Hepatocyte (in vitro differentiated cells): ENCODE results near the gene TMEM156. TPM values are rescaled to one million over a fixed set of nuclear protein-coding genes. Genes with fewer than 3 reads are reported as not detected.

Source experiments
- DNase-seq: peaks from one replicate; pipeline ENCODE4 v3.0.0-alpha.2; 2016; ENCODE audit warnings: low spot score
- H2AFZ ChIP-seq: fragments of 200-600 bp; sonication (generic); 2 replicates; pipeline ENCODE4 v1.6.0; 2016; ENCODE audit warnings: antibody characterized with exemption, mild to moderate bottlenecking
- H3K27ac ChIP-seq: fragments of 200-600 bp; sonication (generic); 2 replicates; pipeline ENCODE4 v1.5.1; 2016; ENCODE audit warnings: mild to moderate bottlenecking
- H3K27me3 ChIP-seq: fragments of 200-600 bp; sonication (generic); 2 replicates; pipeline ENCODE4 v1.6.1; 2016
- H3K36me3 ChIP-seq: fragments of 200-600 bp; sonication (generic); replicated peaks from 2 replicates; pipeline ENCODE4 v1.5.1; 2016; ENCODE audit warnings: low read depth; ENCODE audit not compliant: insufficient read depth
- H3K4me1 ChIP-seq: fragments of 200-600 bp; sonication (generic); 2 replicates; pipeline ENCODE4 v1.5.1; 2016; ENCODE audit warnings: mild to moderate bottlenecking, moderate library complexity; ENCODE audit not compliant: insufficient read depth
- H3K4me2 ChIP-seq: fragments of 200-600 bp; sonication (generic); 2 replicates; pipeline ENCODE4 v1.6.0; 2016
- H3K4me3 ChIP-seq: fragments of 200-600 bp; sonication (generic); 2 replicates; pipeline ENCODE4 v1.5.1; 2016; ENCODE audit warnings: mild to moderate bottlenecking
- H3K79me2 ChIP-seq: fragments of 200-600 bp; sonication (generic); 2 replicates; pipeline ENCODE4 v1.6.0; 2017; ENCODE audit warnings: mild to moderate bottlenecking
- H3K9me2 ChIP-seq: fragments of 200-600 bp; sonication (generic); replicated peaks from 2 replicates; pipeline ENCODE4 v1.6.0; 2017; ENCODE audit warnings: mild to moderate bottlenecking; ENCODE audit not compliant: insufficient read depth
- H3K9me3 ChIP-seq: fragments of 200-600 bp; sonication (generic); 2 replicates; pipeline ENCODE4 v1.5.1; 2016; ENCODE audit warnings: low read depth, mild to moderate bottlenecking
- H4K20me1 ChIP-seq: fragments of 200-600 bp; sonication (generic); 2 replicates; pipeline ENCODE4 v1.6.0; 2016; ENCODE audit warnings: mild to moderate bottlenecking; ENCODE audit not compliant: insufficient read depth, poor library complexity, severe bottlenecking
- EZH2 ChIP-seq: fragments of 200-600 bp; sonication (generic); IDR thresholded peaks from 2 replicates; pipeline ENCODE4 v1.6.1; 2016; ENCODE audit warnings: antibody characterized with exemption, mild to moderate bottlenecking, borderline replicate concordance
- EZH2phosphoT487 ChIP-seq: fragments of 200-600 bp; sonication (generic); IDR thresholded peaks from one replicate; pipeline ENCODE4 v1.6.1; 2018; ENCODE audit warnings: antibody characterized with exemption, mild to moderate bottlenecking, low read depth, moderate library complexity; ENCODE audit not compliant: unreplicated experiment, severe bottlenecking
- WGBS: methylation state at CpG from one replicate; pipeline ENCODE4 v1.1.6; 2016; ENCODE audit warnings: low lambda C conversion rate; ENCODE audit errors: missing lambda C conversion rate; 5-methylcytosine and 5-hydroxymethylcytosine counted together
- polyA plus RNA-seq: library from polyadenylated mRNA; unstranded; fragments of >200 nt; fragmentation: Nextera tagmentation; extraction: Ambion mirVana; gene quantifications from 2 replicates; pipeline ENCODE4 v1.2.1, GENCODE V29; 2016
- total RNA-seq: library from RNA; depleted of rRNA; stranded (reverse); fragments of >200 nt; gene quantifications from 2 replicates; pipeline ENCODE4 v1.2.3, GENCODE V29; 2014
- TF ChIP-seq, protein P1 (sequence below): fragments of 200-600 bp; sonication (generic); IDR thresholded peaks from 2 replicates; pipeline ENCODE4 v1.5.1; 2016; ENCODE audit warnings: antibody characterized with exemption, mild to moderate bottlenecking; ENCODE audit not compliant: poor library complexity

Gene TMEM156
- total and polyA plus RNA-seq, 2 experiments from 2014 or later, result 1.3 TPM; not detected in 1

DNA sequence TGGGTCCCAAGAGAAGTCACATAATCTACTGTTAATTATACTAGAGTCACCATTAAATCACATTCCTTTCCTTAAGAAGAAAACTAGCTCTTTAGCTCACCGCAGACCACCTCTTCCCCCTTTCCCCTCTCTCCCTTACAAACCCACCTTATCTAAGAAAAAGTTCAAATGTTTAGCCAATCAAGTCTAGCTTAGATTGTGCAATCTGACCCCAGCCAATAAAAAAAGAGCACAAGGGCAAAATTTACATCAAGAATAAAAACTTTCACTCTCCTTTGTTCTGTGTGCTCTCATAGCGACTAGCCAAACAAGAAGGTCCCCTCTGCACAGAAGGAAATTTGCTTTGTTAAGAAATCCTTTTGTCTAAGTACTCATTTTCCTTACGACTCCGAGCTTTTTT is 76.3 kb downstream of the TMEM156 start:
- no peak overlapping the region for H3K4me2 ChIP-seq
- TF ChIP-seq EZH2phosphoT487, result no peak
- TF ChIP-seq EZH2, result no peak
- TF ChIP-seq, protein P1, sequence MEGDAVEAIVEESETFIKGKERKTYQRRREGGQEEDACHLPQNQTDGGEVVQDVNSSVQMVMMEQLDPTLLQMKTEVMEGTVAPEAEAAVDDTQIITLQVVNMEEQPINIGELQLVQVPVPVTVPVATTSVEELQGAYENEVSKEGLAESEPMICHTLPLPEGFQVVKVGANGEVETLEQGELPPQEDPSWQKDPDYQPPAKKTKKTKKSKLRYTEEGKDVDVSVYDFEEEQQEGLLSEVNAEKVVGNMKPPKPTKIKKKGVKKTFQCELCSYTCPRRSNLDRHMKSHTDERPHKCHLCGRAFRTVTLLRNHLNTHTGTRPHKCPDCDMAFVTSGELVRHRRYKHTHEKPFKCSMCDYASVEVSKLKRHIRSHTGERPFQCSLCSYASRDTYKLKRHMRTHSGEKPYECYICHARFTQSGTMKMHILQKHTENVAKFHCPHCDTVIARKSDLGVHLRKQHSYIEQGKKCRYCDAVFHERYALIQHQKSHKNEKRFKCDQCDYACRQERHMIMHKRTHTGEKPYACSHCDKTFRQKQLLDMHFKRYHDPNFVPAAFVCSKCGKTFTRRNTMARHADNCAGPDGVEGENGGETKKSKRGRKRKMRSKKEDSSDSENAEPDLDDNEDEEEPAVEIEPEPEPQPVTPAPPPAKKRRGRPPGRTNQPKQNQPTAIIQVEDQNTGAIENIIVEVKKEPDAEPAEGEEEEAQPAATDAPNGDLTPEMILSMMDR, result no peak
- no peak for DNase-seq

DNA sequence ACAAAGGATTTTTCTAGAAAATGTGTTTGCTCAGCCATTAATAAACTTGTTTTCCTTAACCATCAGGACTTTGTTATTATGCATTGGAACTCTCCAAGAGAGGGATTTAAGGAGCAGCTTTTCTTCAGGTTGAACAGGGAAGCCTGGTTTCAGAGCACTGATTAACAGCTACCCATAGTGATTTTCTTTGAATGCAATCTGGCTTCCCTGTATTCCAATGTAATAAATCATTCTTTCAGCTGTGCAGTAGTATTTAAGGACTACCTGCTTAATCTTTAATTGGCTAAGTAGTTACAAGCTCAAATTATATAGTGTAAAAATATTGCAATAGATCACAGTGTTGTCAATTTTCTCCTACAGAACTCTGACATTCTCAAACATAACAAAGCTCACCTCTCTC is 77.5 kb downstream of the TMEM156 start:
- Histone ChIP-seq H3K79me2 (no peaks in the 10 kb centered on the region), H3K9me3 (no peaks in the 10 kb centered on the region), H3K27ac (no peak overlapping the region), H2AFZ (no peak overlapping the region), H3K27me3 (no peaks in the 10 kb centered on the region), H3K4me2 (no peak overlapping the region), H3K4me1 (no peaks in the 10 kb centered on the region), H3K9me2 (no peaks in the 10 kb centered on the region), H3K36me3 (no peaks in the 10 kb centered on the region), H3K4me3 (no peak overlapping the region), H4K20me1 (no peaks in the 10 kb centered on the region)
- no peak for DNase-seq
- TF ChIP-seq EZH2phosphoT487 (no peak), EZH2 (no peak)
- TF ChIP-seq, protein P1, result no peak

More for the DNA sequence above, 76.3 kb downstream of the TMEM156 start:
- 84% methylated on average over 4 of the region's 4 CpGs for WGBS
- H3K9me3 ChIP-seq, result no peaks in the 10 kb centered on the region
- no peaks in the 10 kb centered on the region for H3K9me2 ChIP-seq
- H4K20me1 ChIP-seq, result no peaks in the 10 kb centered on the region
- H3K4me1 ChIP-seq, result no peaks in the 10 kb centered on the region
- no peak overlapping the region for H3K27ac ChIP-seq
- no peaks in the 10 kb centered on the region for H3K27me3 ChIP-seq
- no peak overlapping the region for H2AFZ ChIP-seq
- H3K36me3 ChIP-seq, result no peaks in the 10 kb centered on the region
- H3K79me2 ChIP-seq, result no peaks in the 10 kb centered on the region
- no peak overlapping the region for H3K4me3 ChIP-seq

DNA sequence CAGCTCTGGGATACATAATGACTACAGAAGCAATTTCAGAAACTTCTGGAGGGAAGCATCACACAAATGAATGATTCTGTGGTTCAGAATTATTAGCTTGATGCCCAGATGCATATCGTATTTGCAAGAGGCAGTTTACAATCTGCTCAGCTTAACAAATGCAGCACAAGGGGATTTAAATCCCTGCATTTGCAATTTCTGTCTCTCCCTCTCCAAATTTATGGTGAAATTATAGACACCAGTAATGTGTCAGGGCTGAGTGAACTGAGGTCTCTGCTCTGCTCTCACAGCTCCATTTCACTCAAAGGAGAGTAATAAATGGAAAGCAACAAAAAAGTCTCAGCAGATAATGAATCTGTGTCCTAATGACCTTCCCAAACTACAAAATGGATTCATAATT is 80.2 kb downstream of the TMEM156 start:
- Histone ChIP-seq H3K9me2 (no peaks in the 10 kb centered on the region), H2AFZ (no peak overlapping the region), H4K20me1 (no peaks in the 10 kb centered on the region), H3K4me2 (no peak overlapping the region), H3K27me3 (no peaks in the 10 kb centered on the region), H3K9me3 (no peaks in the 10 kb centered on the region), H3K4me1 (no peaks in the 10 kb centered on the region), H3K36me3 (no peaks in the 10 kb centered on the region), H3K27ac (no peak overlapping the region), H3K79me2 (no peaks in the 10 kb centered on the region), H3K4me3 (no peak overlapping the region)
- TF ChIP-seq, protein P1, result no peak
- TF ChIP-seq EZH2 (no peak), EZH2phosphoT487 (no peak)
- no peak for DNase-seq
- WGBS, result 0% methylated on average over 1 of the region's 1 CpG

DNA sequence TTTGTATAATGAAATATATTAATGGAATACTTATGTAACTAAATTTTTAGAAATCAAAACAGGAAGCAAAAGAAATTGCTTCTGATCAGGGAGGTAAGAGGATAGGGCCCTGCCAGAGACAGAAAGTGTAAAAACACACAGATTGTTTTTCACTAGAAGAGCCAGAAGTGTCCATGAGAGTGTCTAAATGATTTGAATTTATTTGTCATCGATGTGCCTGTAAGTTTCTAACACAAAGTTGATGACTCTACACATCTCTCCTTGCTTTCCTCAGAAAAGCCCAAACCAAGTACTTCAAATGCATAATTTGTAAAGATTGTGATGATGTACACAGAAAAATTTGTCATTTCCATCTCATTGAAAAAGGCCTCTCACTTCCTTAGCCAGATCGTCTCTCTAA is 80.6 kb downstream of the TMEM156 start:
- Histone ChIP-seq H3K36me3 (no peaks in the 10 kb centered on the region), H3K79me2 (no peaks in the 10 kb centered on the region), H3K4me1 (no peaks in the 10 kb centered on the region), H3K4me2 (no peak overlapping the region), H4K20me1 (no peaks in the 10 kb centered on the region), H3K9me2 (no peaks in the 10 kb centered on the region), H3K27me3 (no peaks in the 10 kb centered on the region), H3K27ac (no peak overlapping the region), H2AFZ (no peak overlapping the region), H3K9me3 (no peaks in the 10 kb centered on the region), H3K4me3 (no peak overlapping the region)
- DNase-seq, result no peak
- WGBS, result 76% methylated on average over 2 of the region's 2 CpGs
- TF ChIP-seq EZH2phosphoT487, result no peak
